Endodermal cell (in vitro differentiated cells): ENCODE measurements around the gene SPOCK2. TPM values are rescaled to one million over a fixed set of nuclear protein-coding genes. Genes with fewer than 3 reads are reported as not detected.
A peak's percentile ranks its signal among the peaks of the same experiment; 100 is the strongest.

Experiments used
- DNase-seq: peaks from one replicate; pipeline ENCODE4 v3.0.0-alpha.2; 2017
- H3K27ac ChIP-seq: 2 replicates; pipeline ENCODE4 v1.5.1; 2013; ENCODE audit warnings: mild to moderate bottlenecking, low read depth, low read length, moderate library complexity
- H3K27me3 ChIP-seq: 2 replicates; pipeline ENCODE4 v1.6.1; 2013; ENCODE audit warnings: mild to moderate bottlenecking, low read length, moderate library complexity; ENCODE audit not compliant: insufficient read depth, control insufficient read depth, poor library complexity, severe bottlenecking
- H3K36me3 ChIP-seq: 2 replicates; pipeline ENCODE4 v1.7.0; 2013; ENCODE audit warnings: mild to moderate bottlenecking, low read length, moderate library complexity; ENCODE audit not compliant: control insufficient read depth, insufficient read depth
- H3K4me1 ChIP-seq: one replicate; pipeline ENCODE4 v1.7.0; 2013; ENCODE audit warnings: low read length; ENCODE audit not compliant: control insufficient read depth, insufficient read depth
- H3K4me3 ChIP-seq: 2 replicates; pipeline ENCODE4 v1.5.1; 2013; ENCODE audit warnings: mild to moderate bottlenecking, low read length, moderate library complexity
- H3K9ac ChIP-seq: 2 replicates; pipeline ENCODE4 v1.6.1; 2013; ENCODE audit warnings: mild to moderate bottlenecking, low read length, moderate library complexity; ENCODE audit not compliant: poor library complexity, severe bottlenecking; ENCODE audit errors: extremely low read depth
- H3K9me3 ChIP-seq: 2 replicates; pipeline ENCODE4 v1.6.1; 2013; ENCODE audit warnings: mild to moderate bottlenecking, low read length, moderate library complexity; ENCODE audit not compliant: control insufficient read depth
- H3K27ac Mint-ChIP-seq: 2 replicates; pipeline ENCODE4 v1.8.0; 2020; ENCODE audit warnings: mixed read lengths
- H3K27me3 Mint-ChIP-seq: 2 replicates; pipeline ENCODE4 v1.8.0; 2021; ENCODE audit warnings: mild to moderate bottlenecking, mixed read lengths; ENCODE audit not compliant: insufficient read depth
- H3K36me3 Mint-ChIP-seq: 2 replicates; pipeline ENCODE4 v1.8.0; 2020; ENCODE audit warnings: low read depth, mixed read lengths
- H3K4me1 Mint-ChIP-seq: 2 replicates; pipeline ENCODE4 v1.8.0; 2020; ENCODE audit warnings: mixed read lengths
- H3K4me3 Mint-ChIP-seq: 2 replicates; pipeline ENCODE4 v1.8.0; 2020; ENCODE audit warnings: mild to moderate bottlenecking, moderate library complexity, mixed read lengths
- H3K9me3 Mint-ChIP-seq: 2 replicates; pipeline ENCODE4 v1.8.0; 2020; ENCODE audit warnings: mild to moderate bottlenecking, mixed read lengths
- CTCF ChIP-seq: fragments of 200-600 bp; sonication (generic); conservative IDR thresholded peaks from 2 replicates; pipeline ENCODE4 v1.5.0; 2021; ENCODE audit warnings: antibody characterized with exemption, mild to moderate bottlenecking
- WGBS, 2 experiments: methylation state at CpG; one replicate each; pipeline versions ENCODE4 v1.1.5 to v1.1.7; 2013; ENCODE audit warnings: missing lambda C conversion rate in 2 of 2, mixed read lengths in 1 of 2; ENCODE audit not compliant: insufficient coverage in 1 of 2, insufficient read length in 1 of 2; 5-methylcytosine and 5-hydroxymethylcytosine counted together
- total RNA-seq, 2 donors: library from RNA; stranded (reverse); fragmentation: NEBNext Ultra II Directional in 1 of 2; extraction: Animal tissue kit (Norgen Biotek cat#: 25700) in 1 of 2; gene quantifications; 2 replicates in 1 of 2; 3 replicates in 1 of 2; pipeline ENCODE4 v1.2.1, GENCODE V29; 2021

The SPOCK2 gene
- total RNA-seq, 2 donors from 2014 or later: 1.6 to 3.7 TPM

DNA sequence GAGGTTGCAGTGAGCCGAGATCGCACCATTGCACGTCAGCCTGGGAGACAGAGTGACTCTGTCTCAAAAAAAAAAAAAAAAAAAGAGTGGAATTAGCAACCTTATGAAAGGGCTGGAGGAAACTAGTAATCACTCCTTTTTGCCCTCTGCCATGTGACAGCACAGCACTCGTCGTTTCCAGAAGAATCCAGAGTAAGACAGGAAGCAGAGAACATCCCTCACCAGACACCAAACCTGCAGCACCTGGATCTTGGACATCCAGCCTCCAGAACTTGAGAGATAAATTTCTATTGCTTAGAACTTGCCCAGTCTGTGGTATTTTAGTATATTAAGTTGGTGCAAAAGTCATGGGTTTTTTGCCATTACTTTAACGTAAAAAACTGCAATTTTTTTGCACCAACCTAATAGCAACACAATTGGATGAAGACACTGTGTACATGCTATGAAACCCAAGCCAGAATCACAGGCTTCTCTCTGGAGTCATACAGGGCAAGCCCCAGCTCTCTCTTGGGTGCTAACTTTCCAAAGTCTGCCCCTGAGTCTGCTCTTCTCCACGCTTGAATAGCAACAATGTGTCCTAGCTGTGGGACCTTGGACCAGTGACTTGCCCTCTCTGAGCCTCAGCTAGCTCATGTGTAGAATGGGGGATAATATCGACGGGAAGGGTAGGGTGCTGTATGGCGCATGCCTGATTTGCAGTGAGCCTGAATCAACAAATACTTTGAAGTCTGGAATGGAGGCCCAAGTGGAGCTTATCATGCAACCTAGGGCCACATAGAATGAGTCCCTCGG, 69.1 kb downstream of the SPOCK2 start:
- Mint-ChIP-seq H3K36me3 (no peaks in the 10 kb centered on the region), H3K27ac (no peak overlapping the region), H3K4me3 (no peak overlapping the region), H3K4me1 (peaks cover 15% of the 10 kb centered on the region), H3K9me3 (no peaks in the 10 kb centered on the region), H3K27me3 (peaks cover 2% of the 10 kb centered on the region)
- Histone ChIP-seq H3K9ac (no peak overlapping the region), H3K9me3 (no peaks in the 10 kb centered on the region), H3K36me3 (no peaks in the 10 kb centered on the region), H3K4me1 (peaks cover 10% of the 10 kb centered on the region), H3K27ac (no peak overlapping the region), H3K27me3 (no peaks in the 10 kb centered on the region), H3K4me3 (no peak overlapping the region)
- 92 to 93% methylated on average over 8 to 11 of the region's 11 CpGs for WGBS, 2 experiments
- TF ChIP-seq CTCF: no peak
- no peak for DNase-seq

DNA sequence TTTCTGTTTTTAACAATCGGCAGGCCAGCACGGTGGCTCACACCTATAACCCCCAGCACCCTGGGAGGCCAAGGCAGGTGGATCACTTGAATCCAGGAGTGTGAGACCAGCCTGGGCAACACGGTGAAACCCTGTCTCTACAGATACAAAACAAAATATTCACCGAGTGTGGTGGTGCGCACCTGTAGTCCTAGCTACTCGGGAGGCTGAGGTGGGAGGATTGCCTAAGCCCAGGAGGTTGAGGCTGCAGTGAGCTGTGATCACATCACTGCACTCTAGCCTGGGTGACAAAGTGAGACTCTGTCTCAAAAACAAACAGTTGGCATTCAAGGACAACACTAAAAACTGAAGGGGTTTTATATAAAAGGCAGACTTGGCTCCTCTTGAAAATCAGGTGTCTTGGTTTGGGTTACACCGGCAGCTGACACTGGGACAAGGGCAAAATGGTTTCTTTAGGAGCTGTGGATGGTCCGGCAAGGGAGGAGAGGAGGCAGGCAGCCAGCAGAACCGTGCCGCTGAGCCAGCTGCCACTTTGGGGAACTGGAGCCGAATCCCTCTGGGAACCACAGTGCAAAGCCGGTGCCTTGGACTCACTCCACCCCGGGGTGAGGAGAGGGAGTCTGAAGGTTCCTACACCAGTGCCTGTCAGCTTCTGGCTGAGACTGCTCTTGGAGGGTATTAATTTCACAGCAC, 71.6 kb downstream of the SPOCK2 start:
- DNase-seq: no peak
- Mint-ChIP-seq H3K27ac (peak overlapping the region; percentile 44), H3K36me3 (no peaks in the 10 kb centered on the region), H3K4me3 (no peak overlapping the region), H3K9me3 (no peaks in the 10 kb centered on the region), H3K27me3 (peaks cover 2% of the 10 kb centered on the region), H3K4me1 (peaks cover 17% of the 10 kb centered on the region)
- H3K9me3 ChIP-seq: no peaks in the 10 kb centered on the region
- H3K9ac ChIP-seq: no peak overlapping the region
- H3K36me3 ChIP-seq: no peaks in the 10 kb centered on the region
- WGBS, 2 experiments: 86 to 94% methylated on average over 11 to 13 of the region's 13 CpGs
- no peaks in the 10 kb centered on the region for H3K27me3 ChIP-seq
- H3K27ac ChIP-seq: no peak overlapping the region
- peaks cover 10% of the 10 kb centered on the region for H3K4me1 ChIP-seq
- no peak overlapping the region for H3K4me3 ChIP-seq
- TF ChIP-seq CTCF: no peak

DNA sequence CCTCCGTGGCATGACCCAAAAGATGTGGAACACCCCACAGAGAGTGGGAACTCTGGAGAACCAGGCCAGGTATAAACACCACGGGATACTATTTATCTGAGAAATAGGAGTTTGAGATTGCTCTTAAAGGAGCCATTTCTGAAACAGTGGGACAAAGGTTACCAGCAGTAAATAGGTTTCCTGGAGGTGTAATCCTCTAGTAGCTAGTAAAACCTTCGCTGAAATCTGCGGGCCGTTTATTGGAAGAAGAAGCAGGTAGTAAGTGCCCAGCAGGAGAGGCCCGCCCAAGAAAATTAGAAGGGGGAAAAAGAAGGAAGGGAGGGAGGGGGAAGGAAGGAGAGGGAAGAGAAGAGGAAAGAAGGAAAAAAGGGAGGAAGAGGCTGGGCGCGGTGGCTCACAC, 72.5 kb downstream of the SPOCK2 start:
- Histone ChIP-seq H3K27me3 (no peaks in the 10 kb centered on the region), H3K27ac (no peak overlapping the region), H3K9me3 (no peaks in the 10 kb centered on the region), H3K9ac (no peak overlapping the region), H3K4me1 (peaks cover 10% of the 10 kb centered on the region), H3K4me3 (no peak overlapping the region), H3K36me3 (no peaks in the 10 kb centered on the region)
- DNase-seq: no peak
- WGBS, 2 experiments: 78 to 80% methylated on average over 8 of the region's 8 CpGs
- no peak overlapping the region for H3K4me3 Mint-ChIP-seq
- H3K27me3 Mint-ChIP-seq: peaks cover 2% of the 10 kb centered on the region
- no peak for TF ChIP-seq CTCF
- H3K27ac Mint-ChIP-seq: peak overlapping the region; percentile 52
- H3K4me1 Mint-ChIP-seq: peaks cover 17% of the 10 kb centered on the region
- H3K9me3 Mint-ChIP-seq: no peaks in the 10 kb centered on the region
- no peaks in the 10 kb centered on the region for H3K36me3 Mint-ChIP-seq
